Measurements from ENCODE around the gene EVA1A. TPM values are rescaled to one million over a fixed set of nuclear protein-coding genes. Genes with fewer than 3 reads are reported as not detected.

The EVA1A gene
- polyA plus RNA-seq, 1 donor (not counting 4 experiments of a cell fraction or from before 2014, with no cell fraction given), result 11.5 TPM

DNA sequence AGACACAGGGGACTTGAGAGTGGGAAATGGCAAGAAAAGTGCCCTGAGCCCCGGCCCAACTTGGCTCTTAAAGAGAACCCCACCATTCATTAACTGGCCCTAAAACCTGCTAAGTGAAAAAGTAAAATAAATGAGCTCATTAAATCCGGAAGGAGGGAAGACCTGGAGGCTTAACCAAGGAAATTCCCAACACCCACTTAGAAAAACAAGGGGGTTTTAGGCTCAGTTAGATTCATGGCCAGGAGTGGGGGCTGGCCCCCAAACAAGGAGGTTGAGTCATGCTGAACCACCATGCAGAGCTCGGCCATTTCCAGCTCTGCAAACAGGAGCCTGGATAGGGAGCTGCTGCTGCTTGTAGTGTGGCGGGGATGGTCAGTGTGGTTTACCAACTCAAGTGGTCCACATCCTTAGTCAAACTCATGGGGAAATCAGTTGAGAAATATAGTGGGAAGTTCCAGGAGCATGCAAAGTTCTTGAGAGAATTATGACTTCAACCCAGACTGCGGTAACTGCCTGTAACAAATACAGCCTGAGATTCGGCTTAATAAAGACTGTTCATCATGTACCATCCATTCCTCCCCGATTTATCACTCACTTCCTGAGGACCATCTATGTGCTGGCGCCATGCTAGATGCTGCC lies 46.1 kb upstream of the EVA1A start:
- FAIRE-seq, result peak; percentile 43
- dilution Hi-C loops (cut with MboI; ENCODE audit: extremely low pct_ligation_motif_present, low sequenced_read_pairs), result no loop called here

DNA sequence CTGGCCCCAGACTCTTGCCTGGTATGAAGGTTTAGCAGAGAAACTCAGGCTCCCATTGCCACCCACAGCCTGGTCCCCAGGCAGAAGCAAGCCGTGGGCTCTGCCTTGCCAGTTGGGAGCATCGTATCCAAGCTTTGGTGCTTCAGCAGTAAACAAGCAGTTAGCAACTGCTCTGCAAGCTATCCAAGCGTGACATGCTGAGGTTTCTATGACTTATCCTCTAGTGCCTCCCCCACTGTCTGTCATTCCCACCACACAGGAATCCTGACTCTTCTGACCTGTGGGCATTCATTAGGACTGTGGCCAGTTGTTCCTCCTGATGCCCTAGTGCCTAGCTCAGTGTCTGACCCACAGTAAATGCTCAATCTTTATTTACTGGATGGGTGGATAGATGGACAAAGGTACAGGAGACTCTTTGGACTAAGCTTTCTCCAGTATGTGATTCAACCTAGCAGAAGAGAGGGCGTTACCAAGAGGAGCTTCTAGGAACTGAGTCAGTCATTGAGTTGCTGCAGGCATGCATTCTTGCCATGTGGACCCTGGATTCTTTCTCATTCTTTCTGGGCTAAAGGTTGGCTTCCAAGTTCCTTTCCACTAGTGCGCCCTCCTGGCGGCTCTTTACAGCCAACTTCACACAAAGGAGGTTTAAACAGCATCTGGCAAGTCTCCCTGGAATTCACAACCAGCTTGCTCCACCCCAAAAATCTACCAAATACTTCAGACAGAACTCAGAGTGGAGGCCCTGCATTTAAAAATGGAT lies 45.2 kb upstream of the EVA1A start:
- dilution Hi-C loops (cut with MboI; ENCODE audit: extremely low pct_ligation_motif_present, low sequenced_read_pairs), result no loop called here
- Histone ChIP-seq H3K79me2 (ENCODE audit: control insufficient read depth, insufficient read depth, low read length) (no peaks in the 10 kb centered on the region), H4K20me1 (ENCODE audit: control insufficient read depth, extremely low read depth, insufficient read depth, low read length) (no peaks in the 10 kb centered on the region), H3K9ac (ENCODE audit: control insufficient read depth, extremely low read depth, insufficient read depth, low read length) (peak overlapping the region; percentile 59), H3K9me1 (ENCODE audit: control insufficient read depth, extremely low read depth, insufficient read depth, low read length) (no peaks in the 10 kb centered on the region), H3K27ac (ENCODE audit: control insufficient read depth, insufficient read depth, low read length) (peak overlapping the region; percentile 78), H3K27me3 (ENCODE audit: control insufficient read depth, extremely low read depth, insufficient read depth, low read length) (peaks cover 4% of the 10 kb centered on the region), H3K36me3 (ENCODE audit: control insufficient read depth in 2 of 2, extremely low read depth in 1 of 2, insufficient read depth in 2 of 2, low read length in 2 of 2) (no peaks in the 10 kb centered on the region), H2AFZ (ENCODE audit: control insufficient read depth, low read length) (no peak overlapping the region), H3K9me3 (ENCODE audit: control insufficient read depth, low read depth, low read length) (no peaks in the 10 kb centered on the region), H3K4me3 (ENCODE audit: control insufficient read depth in 2 of 3, extremely low read depth in 1 of 3, insufficient read depth in 2 of 3, low read depth in 1 of 3, low read length in 3 of 3) (peak overlapping the region in 1 of 3 experiments; percentile 5), H3K4me1 (ENCODE audit: control insufficient read depth, extremely low read depth, insufficient read depth, low read length) (peaks cover 70% of the 10 kb centered on the region), H3K4me2 (ENCODE audit: control insufficient read depth, extremely low read depth, insufficient read depth, low read depth, low read length) (peak overlapping the region; percentile 49)
- TF ChIP-seq EZH2 (IDR thresholded peaks at IDR 0.05; ENCODE audit: low read length), result no peak
- TF ChIP-seq, protein P1, sequence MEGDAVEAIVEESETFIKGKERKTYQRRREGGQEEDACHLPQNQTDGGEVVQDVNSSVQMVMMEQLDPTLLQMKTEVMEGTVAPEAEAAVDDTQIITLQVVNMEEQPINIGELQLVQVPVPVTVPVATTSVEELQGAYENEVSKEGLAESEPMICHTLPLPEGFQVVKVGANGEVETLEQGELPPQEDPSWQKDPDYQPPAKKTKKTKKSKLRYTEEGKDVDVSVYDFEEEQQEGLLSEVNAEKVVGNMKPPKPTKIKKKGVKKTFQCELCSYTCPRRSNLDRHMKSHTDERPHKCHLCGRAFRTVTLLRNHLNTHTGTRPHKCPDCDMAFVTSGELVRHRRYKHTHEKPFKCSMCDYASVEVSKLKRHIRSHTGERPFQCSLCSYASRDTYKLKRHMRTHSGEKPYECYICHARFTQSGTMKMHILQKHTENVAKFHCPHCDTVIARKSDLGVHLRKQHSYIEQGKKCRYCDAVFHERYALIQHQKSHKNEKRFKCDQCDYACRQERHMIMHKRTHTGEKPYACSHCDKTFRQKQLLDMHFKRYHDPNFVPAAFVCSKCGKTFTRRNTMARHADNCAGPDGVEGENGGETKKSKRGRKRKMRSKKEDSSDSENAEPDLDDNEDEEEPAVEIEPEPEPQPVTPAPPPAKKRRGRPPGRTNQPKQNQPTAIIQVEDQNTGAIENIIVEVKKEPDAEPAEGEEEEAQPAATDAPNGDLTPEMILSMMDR (optimal IDR thresholded peaks at IDR 0.05 in 1 of 3, IDR thresholded peaks at IDR 0.05 in 1 of 3, conservative IDR thresholded peaks at IDR 0.05 in 1 of 3; ENCODE audit: extremely low read depth in 1 of 3, insufficient read depth in 2 of 3, low read length in 3 of 3), result peak; percentile 42 to 52 (median 50)
- DNase-seq (ENCODE audit: low read depth, low spot score) (peak; percentile 94), FAIRE-seq (peak; percentile 97)

More for the DNA sequence above, 46.1 kb upstream of the EVA1A start:
- Histone ChIP-seq H3K9me3 (ENCODE audit: control insufficient read depth, low read depth, low read length) (no peaks in the 10 kb centered on the region), H3K9ac (ENCODE audit: control insufficient read depth, extremely low read depth, insufficient read depth, low read length) (peak overlapping the region; percentile 59), H3K4me3 (ENCODE audit: control insufficient read depth in 2 of 3, extremely low read depth in 1 of 3, insufficient read depth in 2 of 3, low read depth in 1 of 3, low read length in 3 of 3) (peak overlapping the region in 1 of 3 experiments; percentile 5), H4K20me1 (ENCODE audit: control insufficient read depth, extremely low read depth, insufficient read depth, low read length) (no peaks in the 10 kb centered on the region), H2AFZ (ENCODE audit: control insufficient read depth, low read length) (no peak overlapping the region), H3K4me1 (ENCODE audit: control insufficient read depth, extremely low read depth, insufficient read depth, low read length) (peaks cover 67% of the 10 kb centered on the region), H3K27ac (ENCODE audit: control insufficient read depth, insufficient read depth, low read length) (peak overlapping the region; percentile 78), H3K27me3 (ENCODE audit: control insufficient read depth, extremely low read depth, insufficient read depth, low read length) (peaks cover 4% of the 10 kb centered on the region), H3K36me3 (ENCODE audit: control insufficient read depth in 2 of 2, extremely low read depth in 1 of 2, insufficient read depth in 2 of 2, low read length in 2 of 2) (no peaks in the 10 kb centered on the region), H3K9me1 (ENCODE audit: control insufficient read depth, extremely low read depth, insufficient read depth, low read length) (no peaks in the 10 kb centered on the region), H3K4me2 (ENCODE audit: control insufficient read depth, extremely low read depth, insufficient read depth, low read depth, low read length) (peak overlapping the region; percentile 49), H3K79me2 (ENCODE audit: control insufficient read depth, insufficient read depth, low read length) (no peaks in the 10 kb centered on the region)
- DNase-seq (ENCODE audit: low read depth, low spot score), result no peak
- TF ChIP-seq, protein P1 (optimal IDR thresholded peaks at IDR 0.05 in 1 of 3, IDR thresholded peaks at IDR 0.05 in 1 of 3, conservative IDR thresholded peaks at IDR 0.05 in 1 of 3; ENCODE audit: extremely low read depth in 1 of 3, insufficient read depth in 2 of 3, low read length in 3 of 3), result no peak
- no peak for TF ChIP-seq EZH2 (IDR thresholded peaks at IDR 0.05; ENCODE audit: low read length)
